Right lobe of liver (tissue), 6 donors: ENCODE results near the gene DGLUCY. TPM values are rescaled to one million over a fixed set of nuclear protein-coding genes. Genes with fewer than 3 reads are reported as not detected.

ENCODE experiments used
- ATAC-seq, 4 donors: fragments of 200-7000 bp; cut with Tn5 transposase; one replicate each; pipeline ENCODE4 v1.9.1; 2020; ENCODE audit warnings: mild to moderate bottlenecking in 4 of 4, moderate library complexity in 4 of 4
- DNase-seq, 3 donors: peaks; one replicate each; pipeline ENCODE4 v3.0.0-alpha.2; 2020
- H3K27ac ChIP-seq, 3 donors: fragments of 200-600 bp; one replicate each; pipeline ENCODE4 v1.8.0; 2022
- H3K27me3 ChIP-seq, 2 donors: fragments of 200-600 bp; one replicate each; pipeline ENCODE4 v1.8.0; 2022
- H3K36me3 ChIP-seq, 4 donors: fragments of 200-600 bp; sonication (generic) in 1 of 4; one replicate each; pipeline versions ENCODE4 v1.5.1 to v1.8.0; 2017 to 2022; ENCODE audit warnings: control low read depth in 1 of 4
- H3K4me1 ChIP-seq, 4 donors: fragments of 200-600 bp; sonication (generic) in 1 of 4; one replicate each; pipeline versions ENCODE4 v1.5.1 to v1.8.0; 2017 to 2022; ENCODE audit warnings: control low read depth in 1 of 4
- H3K4me3 ChIP-seq, 3 donors: fragments of 200-600 bp; one replicate each; pipeline ENCODE4 v1.8.0; 2022
- H3K9me3 ChIP-seq, 4 donors: fragments of 200-600 bp; sonication (generic) in 1 of 4; one replicate each; pipeline versions ENCODE4 v1.5.1 to v1.8.0; 2017 to 2022; ENCODE audit warnings: control low read depth in 1 of 4
- CTCF ChIP-seq, 4 donors: fragments of 200-600 bp in 3 of 4; fragments of 450-650 bp in 1 of 4; IDR thresholded peaks; one replicate each; pipeline versions ENCODE4 v1.5.1 to v1.8.0; 2016 to 2022; ENCODE audit warnings: antibody characterized with exemption in 4 of 4, mild to moderate bottlenecking in 2 of 4
- POLR2A ChIP-seq: fragments of 450-650 bp; IDR thresholded peaks from one replicate; pipeline ENCODE4 v1.6.1; 2017; ENCODE audit warnings: antibody characterized with exemption, mild to moderate bottlenecking
- WGBS: methylation state at CpG from one replicate; pipeline ENCODE4 v1.1.6; 2018; ENCODE audit warnings: low coverage, low lambda C conversion rate; ENCODE audit not compliant: insufficient coverage; ENCODE audit errors: missing lambda C conversion rate; 5-methylcytosine and 5-hydroxymethylcytosine counted together
- intact Hi-C, 2 donors: fragments of 100-400 bp; cut with DNase I; formaldehyde crosslinking; loops; one replicate each; pipeline versions ENCODE4 v1.11.2 to v1.14.1; 2022
- total RNA-seq, 6 experiments: library from RNA; depleted of rRNA in 2 of 6; stranded (reverse); fragments of >200 nt in 2 of 6; fragmentation: NEBNext Ultra II Directional in 3 of 6; extraction: Animal tissue kit (Norgen Biotek cat#: 25700) in 3 of 6; gene quantifications; one replicate each; pipeline versions ENCODE4 v1.1.0 to v1.2.4, GENCODE V29; 2016 to 2023
- donor health status: DM: no; HTN: yes; CAD: no.
- donor health status: DM: no; HTN: no; CAD: no.
- donor health status: DM: no; HTN: no; CAD: no.
- donor health status: DM: no; HTN: yes; CAD: no.
- donor health status: DM: no; HTN: yes; CAD: no.

DGLUCY gene
- total RNA-seq, 6 experiments from 2014 or later: 26.7 to 55.6 (median 39.8) TPM

GRCh38 chr14:91211017-91211416, 97.1 kb downstream of the DGLUCY start:
- intact Hi-C loops: no loop called here
- Histone ChIP-seq H3K27ac (no peak overlapping the region), H3K4me3 (no peak overlapping the region), H3K27me3 (no peaks in the 10 kb centered on the region), H3K9me3 (no peaks in the 10 kb centered on the region), H3K36me3 (peaks cover 0 to 88% (median 22%) of the 10 kb centered on the region in 4 donors), H3K4me1 (no peaks in the 10 kb centered on the region)
- ATAC-seq (no peak), DNase-seq (no peak)
- WGBS: 93% methylated on average over 2 of the region's 2 CpGs
- TF ChIP-seq CTCF (IDR thresholded peaks at IDR 0.05) (no peak), POLR2A (no peak)

- WGBS: 94% methylated on average over 6 of the region's 6 CpGs
- no peaks in the 10 kb centered on the region for H3K27me3 ChIP-seq
- DNase-seq: no peak
- TF ChIP-seq CTCF (IDR thresholded peaks at IDR 0.05) (no peak), POLR2A (no peak)
- peaks cover 0 to 78% (median 19%) of the 10 kb centered on the region in 4 donors for H3K36me3 ChIP-seq
- no peak overlapping the region for H3K27ac ChIP-seq
- no peak for ATAC-seq
- H3K4me3 ChIP-seq: no peak overlapping the region
- no peaks in the 10 kb centered on the region for H3K9me3 ChIP-seq
- no peaks in the 10 kb centered on the region for H3K4me1 ChIP-seq
- intact Hi-C loops: no loop called here
Measured at GRCh38 chr14:91214306-91214705, 100.4 kb downstream of the DGLUCY start.

GRCh38 chr14:91215381-91215780, 101.5 kb downstream of the DGLUCY start:
- ATAC-seq: no peak
- intact Hi-C loops: no loop called here
- TF ChIP-seq POLR2A (no peak), CTCF (IDR thresholded peaks at IDR 0.05) (no peak)
- Histone ChIP-seq H3K27me3 (no peaks in the 10 kb centered on the region), H3K9me3 (no peaks in the 10 kb centered on the region), H3K4me1 (no peaks in the 10 kb centered on the region), H3K27ac (no peak overlapping the region), H3K36me3 (peaks cover 0 to 67% (median 19%) of the 10 kb centered on the region in 4 donors), H3K4me3 (no peak overlapping the region)
- 98% methylated on average over 4 of the region's 10 CpGs for WGBS
- DNase-seq: no peak

- 86% methylated on average over 7 of the region's 13 CpGs for WGBS
Measured at GRCh38 chr14:91216731-91217226, 102.9 kb downstream of the DGLUCY start.

More at GRCh38 chr14:91216731-91217226, 102.9 kb downstream of the DGLUCY start:
- no peak for DNase-seq
- Histone ChIP-seq H3K4me1 (no peaks in the 10 kb centered on the region), H3K4me3 (no peak overlapping the region), H3K36me3 (peaks cover 0 to 54% (median 13%) of the 10 kb centered on the region in 4 donors), H3K9me3 (no peaks in the 10 kb centered on the region), H3K27me3 (no peaks in the 10 kb centered on the region), H3K27ac (no peak overlapping the region)
- TF ChIP-seq POLR2A: no peak
- no peak for TF ChIP-seq CTCF (IDR thresholded peaks at IDR 0.05)
- intact Hi-C loops: no loop called here
- no peak for ATAC-seq
